Astrocyte of the spinal cord (primary cell): ENCODE results near the gene TUT7.

Source experiments
- DNase-seq: peaks from one replicate; pipeline ENCODE4 v3.0.0; 2011; ENCODE audit warnings: low read depth, low spot score
- H3K4me3 ChIP-seq: 2 replicates; pipeline ENCODE4 v1.5.1; 2011; ENCODE audit warnings: low read depth, mild to moderate bottlenecking, low read length, moderate library complexity
- CTCF ChIP-seq: IDR thresholded peaks from 2 replicates; pipeline ENCODE4 v1.5.1; 2012; ENCODE audit warnings: low read depth, mild to moderate bottlenecking, low read length, inconsistent platforms
- in situ Hi-C: cut with HindIII; loops from 2 replicates; pipeline ENCODE4 v1.10.0; 2017; ENCODE audit warnings: low sequenced_read_pairs

The TUT7 gene

GRCh38 chr9:86326536-86326935 lies 27.7 kb downstream of the TUT7 start:
- in situ Hi-C loops, result no loop called here
- TF ChIP-seq CTCF, result no peak
- DNase-seq, result no peak
- no peak overlapping the region for H3K4me3 ChIP-seq

- in situ Hi-C loops, result no loop called here
- no peak for DNase-seq
- no peak for TF ChIP-seq CTCF
- H3K4me3 ChIP-seq, result no peak overlapping the region
Measured at GRCh38 chr9:86324901-86325300, 29.3 kb downstream of the TUT7 start.

- no peak overlapping the region for H3K4me3 ChIP-seq
- TF ChIP-seq CTCF, result no peak
- peak; percentile 59 for DNase-seq
- in situ Hi-C loops, result no loop called here
Measured at GRCh38 chr9:86324308-86324707, 29.9 kb downstream of the TUT7 start.

- in situ Hi-C loops, result no loop called here
- no peak for TF ChIP-seq CTCF
- peak; percentile 38 for DNase-seq
- H3K4me3 ChIP-seq, result no peak overlapping the region
Measured at GRCh38 chr9:86322973-86323644, 31.1 kb downstream of the TUT7 start.

GRCh38 chr9:86321373-86321772 lies 32.8 kb downstream of the TUT7 start:
- TF ChIP-seq CTCF, result no peak
- in situ Hi-C loops, result no loop called here
- DNase-seq, result peak; percentile 80
- no peak overlapping the region for H3K4me3 ChIP-seq

GRCh38 chr9:86318187-86318586 lies 36.0 kb downstream of the TUT7 start:
- in situ Hi-C loops, result no loop called here
- no peak for TF ChIP-seq CTCF
- no peak overlapping the region for H3K4me3 ChIP-seq
- DNase-seq, result no peak
